Stomach (tissue), 9 donors: ENCODE measurements around the gene UNC45A. TPM values are rescaled to one million over a fixed set of nuclear protein-coding genes. Genes with fewer than 3 reads are reported as not detected.

Source experiments
- DNase-seq, 2 donors: peaks; one replicate each; pipeline versions ENCODE4 v3.0.0 to v3.0.0-alpha.2; 2013 to 2019
- H3K27ac ChIP-seq, 5 donors: fragments of 200-600 bp in 4 of 5; sonication (generic) in 4 of 5; one replicate each; pipeline ENCODE4 v1.5.1; 2013 to 2019; ENCODE audit warnings: mild to moderate bottlenecking in 1 of 5, moderate library complexity in 1 of 5
- H3K27me3 ChIP-seq, 3 donors: fragments of 200-600 bp; sonication (generic); one replicate each; pipeline ENCODE4 v1.5.1; 2017 to 2019; ENCODE audit warnings: mixed run types in 1 of 3
- H3K36me3 ChIP-seq, 4 donors: fragments of 200-600 bp; sonication (generic); 1 replicate in 3 of 4; 2 replicates in 1 of 4; pipeline ENCODE4 v1.5.1; 2016 to 2019
- H3K4me1 ChIP-seq, 4 donors: fragments of 200-600 bp; sonication (generic); one replicate each; pipeline ENCODE4 v1.5.1; 2016 to 2019
- H3K4me3 ChIP-seq, 4 donors: fragments of 200-600 bp; sonication (generic) in 3 of 4; one replicate each; pipeline ENCODE4 v1.5.1; 2016 to 2019; ENCODE audit warnings: mild to moderate bottlenecking in 1 of 4
- H3K9me3 ChIP-seq, 4 donors: fragments of 200-600 bp; sonication (generic); one replicate each; pipeline ENCODE4 v1.5.1; 2016 to 2019
- CTCF ChIP-seq, 7 experiments: fragments of 450-650 bp in 4 of 7; fragments of 200-600 bp in 3 of 7; sonication (generic) in 3 of 7; IDR thresholded peaks; one replicate each; pipeline ENCODE4 v1.5.1; 2016 to 2019; ENCODE audit warnings: antibody characterized with exemption in 7 of 7, control low read depth in 2 of 7, mild to moderate bottlenecking in 1 of 7
- EP300 ChIP-seq: sonication (generic); formaldehyde crosslinking; IDR thresholded peaks from one replicate; pipeline ENCODE4 v1.6.1; 2017; ENCODE audit warnings: antibody characterized with exemption
- POLR2A ChIP-seq, 4 donors: fragments of 450-650 bp; IDR thresholded peaks; one replicate each; pipeline ENCODE4 v1.6.1; 2016; ENCODE audit warnings: antibody characterized with exemption in 4 of 4, control low read depth in 2 of 4, mild to moderate bottlenecking in 1 of 4, moderate library complexity in 1 of 4
- POLR2AphosphoS5 ChIP-seq, 3 donors: sonication (generic); formaldehyde crosslinking; IDR thresholded peaks; one replicate each; pipeline ENCODE4 v1.6.1; 2016; ENCODE audit warnings: antibody characterized with exemption in 3 of 3
- WGBS, 5 donors: extraction: QIAGEN DNeasy Blood & Tissue Kit in 3 of 5; methylation state at CpG; one replicate each; pipeline versions ENCODE4 v1.1.5 to v1.1.7; 2013 to 2018; 5-methylcytosine and 5-hydroxymethylcytosine counted together
- intact Hi-C: fragments of 100-400 bp; cut with DNase I; formaldehyde crosslinking; loops from one replicate; pipeline ENCODE4 v1.15.1; 2023; ENCODE audit warnings: low total_unique reads
- polyA plus RNA-seq, 3 donors: library from polyadenylated mRNA; stranded (reverse); fragments of 200-250 nt; gene quantifications; one replicate each; pipeline ENCODE4 v1.2.3, GENCODE V29; 2013
- total RNA-seq, 5 donors: library from RNA; depleted of rRNA; stranded (reverse); fragments of >200 nt; gene quantifications; one replicate each; pipeline versions ENCODE4 v1.1.0 to v1.2.3, GENCODE V29; 2014 to 2016
- donor health status: healthy with polysubstance abuse.
- donor health status: Bipolar disorder and iron deficiency.
- donor health status: healthy.

Gene UNC45A
- total and polyA plus RNA-seq, 8 donors: 28.0 to 63.8 (median 43.0) TPM

- Histone ChIP-seq H3K4me1 (peaks cover 0 to 30% (median 14%) of the 10 kb centered on the region in 4 donors), H3K4me3 (no peak overlapping the region), H3K27ac (no peak overlapping the region), H3K27me3 (no peaks in the 10 kb centered on the region), H3K36me3 (peaks cover 7 to 67% (median 64%) of the 10 kb centered on the region in 4 donors), H3K9me3 (no peaks in the 10 kb centered on the region)
- intact Hi-C loops: no loop called here
- WGBS, 5 donors: 70 to 82% (median 74%) methylated on average over 4 of the region's 4 CpGs
- TF ChIP-seq POLR2A (IDR thresholded peaks at IDR 0.05) (no peak), CTCF (IDR thresholded peaks at IDR 0.05) (no peak), EP300 (no peak), POLR2AphosphoS5 (IDR thresholded peaks at IDR 0.05) (no peak)
- no peak for DNase-seq
Measured at GRCh38 chr15:90962021-90962420, 26.9 kb downstream of the UNC45A start.

GRCh38 chr15:90966262-90966661 lies 31.2 kb downstream of the UNC45A start:
- H3K27ac ChIP-seq: no peak overlapping the region
- 88 to 93% (median 89%) methylated on average over 9 of the region's 9 CpGs for WGBS, 5 donors
- TF ChIP-seq POLR2A (IDR thresholded peaks at IDR 0.05) (no peak), POLR2AphosphoS5 (IDR thresholded peaks at IDR 0.05) (no peak), EP300 (no peak), CTCF (IDR thresholded peaks at IDR 0.05) (no peak)
- intact Hi-C loops: no loop called here
- H3K36me3 ChIP-seq: peaks cover 13 to 82% (median 60%) of the 10 kb centered on the region in 4 donors
- no peak overlapping the region for H3K4me3 ChIP-seq
- H3K27me3 ChIP-seq: no peaks in the 10 kb centered on the region
- DNase-seq: no peak
- H3K4me1 ChIP-seq: no peaks in the 10 kb centered on the region
- no peaks in the 10 kb centered on the region for H3K9me3 ChIP-seq

- TF ChIP-seq EP300 (no peak), POLR2A (IDR thresholded peaks at IDR 0.05) (no peak), POLR2AphosphoS5 (IDR thresholded peaks at IDR 0.05) (no peak), CTCF (IDR thresholded peaks at IDR 0.05) (no peak)
- no peaks in the 10 kb centered on the region for H3K27me3 ChIP-seq
- H3K4me1 ChIP-seq: no peaks in the 10 kb centered on the region
- H3K9me3 ChIP-seq: no peaks in the 10 kb centered on the region
- intact Hi-C loops: no loop called here
- no peak overlapping the region for H3K4me3 ChIP-seq
- DNase-seq: no peak
- no peak overlapping the region for H3K27ac ChIP-seq
- WGBS, 5 donors: 85 to 98% (median 96%) methylated on average over 5 of the region's 5 CpGs
- H3K36me3 ChIP-seq: peaks cover 11 to 72% (median 50%) of the 10 kb centered on the region in 4 donors
Measured at GRCh38 chr15:90967206-90967605, 32.1 kb downstream of the UNC45A start.

GRCh38 chr15:90968434-90968833 lies 33.3 kb downstream of the UNC45A start:
- intact Hi-C loops: no loop called here
- Histone ChIP-seq H3K4me3 (no peak overlapping the region), H3K27me3 (no peaks in the 10 kb centered on the region), H3K9me3 (no peaks in the 10 kb centered on the region), H3K36me3 (peaks cover 8 to 72% (median 42%) of the 10 kb centered on the region in 4 donors), H3K27ac (no peak overlapping the region), H3K4me1 (no peaks in the 10 kb centered on the region)
- TF ChIP-seq CTCF (IDR thresholded peaks at IDR 0.05) (no peak), POLR2AphosphoS5 (IDR thresholded peaks at IDR 0.05) (no peak), EP300 (no peak), POLR2A (IDR thresholded peaks at IDR 0.05) (no peak)
- WGBS, 5 donors: 89 to 100% (median 96%) methylated on average over 1 of the region's 1 CpG
- no peak for DNase-seq
